ENCODE results near the gene EZR.

DNA sequence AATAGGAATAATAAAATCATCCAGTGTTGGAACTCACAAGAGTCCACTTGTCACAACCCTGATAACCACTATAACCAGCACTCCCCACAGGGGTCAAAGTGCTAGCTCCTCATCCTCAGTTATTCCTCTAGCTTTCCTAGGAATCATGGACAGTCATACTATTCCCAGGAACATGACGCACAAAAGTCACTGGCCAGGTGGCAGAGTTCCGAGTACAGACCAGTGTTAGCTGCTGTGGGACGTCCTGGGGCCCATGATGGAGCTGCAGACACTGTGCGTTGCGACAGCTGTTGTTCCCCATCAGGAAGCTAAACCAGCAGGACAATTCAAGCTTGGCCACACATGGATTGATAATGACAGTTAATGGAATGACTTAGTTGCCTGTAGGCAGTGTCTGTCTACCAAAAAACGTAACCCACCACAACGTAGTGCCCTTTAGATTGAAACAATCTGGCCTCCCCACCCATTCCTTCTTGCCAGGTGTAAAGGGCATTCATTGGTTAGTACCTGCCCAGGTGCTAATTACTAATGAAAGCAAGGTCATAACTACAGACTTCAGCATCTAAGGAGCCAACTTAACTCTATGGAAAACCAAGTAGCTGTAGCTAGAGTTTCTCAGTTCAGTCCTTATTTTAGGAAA lies 17.4 kb downstream of the EZR start:
- TF ChIP-seq, protein P1, sequence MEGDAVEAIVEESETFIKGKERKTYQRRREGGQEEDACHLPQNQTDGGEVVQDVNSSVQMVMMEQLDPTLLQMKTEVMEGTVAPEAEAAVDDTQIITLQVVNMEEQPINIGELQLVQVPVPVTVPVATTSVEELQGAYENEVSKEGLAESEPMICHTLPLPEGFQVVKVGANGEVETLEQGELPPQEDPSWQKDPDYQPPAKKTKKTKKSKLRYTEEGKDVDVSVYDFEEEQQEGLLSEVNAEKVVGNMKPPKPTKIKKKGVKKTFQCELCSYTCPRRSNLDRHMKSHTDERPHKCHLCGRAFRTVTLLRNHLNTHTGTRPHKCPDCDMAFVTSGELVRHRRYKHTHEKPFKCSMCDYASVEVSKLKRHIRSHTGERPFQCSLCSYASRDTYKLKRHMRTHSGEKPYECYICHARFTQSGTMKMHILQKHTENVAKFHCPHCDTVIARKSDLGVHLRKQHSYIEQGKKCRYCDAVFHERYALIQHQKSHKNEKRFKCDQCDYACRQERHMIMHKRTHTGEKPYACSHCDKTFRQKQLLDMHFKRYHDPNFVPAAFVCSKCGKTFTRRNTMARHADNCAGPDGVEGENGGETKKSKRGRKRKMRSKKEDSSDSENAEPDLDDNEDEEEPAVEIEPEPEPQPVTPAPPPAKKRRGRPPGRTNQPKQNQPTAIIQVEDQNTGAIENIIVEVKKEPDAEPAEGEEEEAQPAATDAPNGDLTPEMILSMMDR (conservative IDR thresholded peaks at IDR 0.05 in 1 of 2, IDR thresholded peaks at IDR 0.05 in 1 of 2; ENCODE audit: extremely low read depth in 1 of 2, insufficient read depth in 1 of 2, low read depth in 1 of 2, low read length in 2 of 2): no peak
- no peak for TF ChIP-seq EZH2 (IDR thresholded peaks at IDR 0.05; ENCODE audit: borderline replicate concordance, low read length)
